HEK293 (cell line): ENCODE measurements around the gene UBASH3B.

Experiments
- REPIN1 ChIP-seq: fragments of 450-650 bp; formaldehyde crosslinking; IDR thresholded peaks from 2 replicates; pipeline ENCODE4 v1.5.1; 2017; ENCODE audit warnings: missing biosample characterization, missing genetic modification characterization, low read depth
- SETDB1 ChIP-seq: IDR thresholded peaks from one replicate; pipeline ENCODE4 v1.6.1; 2017; ENCODE audit warnings: mild to moderate bottlenecking, low read length, moderate library complexity, mixed read lengths; ENCODE audit not compliant: insufficient read length
- YY1 ChIP-seq: fragments of 450-650 bp; formaldehyde crosslinking; IDR thresholded peaks from 2 replicates; pipeline ENCODE4 v1.5.1; 2018; ENCODE audit warnings: missing biosample characterization, missing genetic modification characterization
- ZBTB21 ChIP-seq: fragments of 450-650 bp; formaldehyde crosslinking; IDR thresholded peaks from 2 replicates; pipeline ENCODE4 v1.5.1; 2017; ENCODE audit warnings: missing biosample characterization, missing genetic modification characterization
- ZNF473 ChIP-seq: fragments of 450-650 bp; formaldehyde crosslinking; IDR thresholded peaks from 2 replicates; pipeline ENCODE4 v1.5.1; 2017; ENCODE audit warnings: missing biosample characterization, missing genetic modification characterization
- ZNF624 ChIP-seq: fragments of 450-650 bp; formaldehyde crosslinking; IDR thresholded peaks from 2 replicates; pipeline ENCODE4 v1.5.1; 2017; ENCODE audit warnings: missing biosample characterization, missing genetic modification characterization
- ZNF660 ChIP-seq: fragments of 450-650 bp; IDR thresholded peaks from 2 replicates; pipeline ENCODE4 v1.5.1; 2018; ENCODE audit warnings: missing biosample characterization, mild to moderate bottlenecking, missing genetic modification characterization
- TF ChIP-seq, protein P1 (sequence below): fragments of 450-650 bp; formaldehyde crosslinking; IDR thresholded peaks from 2 replicates; pipeline ENCODE4 v1.5.1; 2016; ENCODE audit warnings: missing biosample characterization, missing genetic modification characterization
- TF ChIP-seq, protein P2 (sequence below): sonication (generic); formaldehyde crosslinking; IDR thresholded peaks from 2 replicates; pipeline ENCODE4 v1.8.1; 2022; ENCODE audit warnings: mild to moderate bottlenecking, moderate library complexity, missing genetic modification reagents

DNA sequence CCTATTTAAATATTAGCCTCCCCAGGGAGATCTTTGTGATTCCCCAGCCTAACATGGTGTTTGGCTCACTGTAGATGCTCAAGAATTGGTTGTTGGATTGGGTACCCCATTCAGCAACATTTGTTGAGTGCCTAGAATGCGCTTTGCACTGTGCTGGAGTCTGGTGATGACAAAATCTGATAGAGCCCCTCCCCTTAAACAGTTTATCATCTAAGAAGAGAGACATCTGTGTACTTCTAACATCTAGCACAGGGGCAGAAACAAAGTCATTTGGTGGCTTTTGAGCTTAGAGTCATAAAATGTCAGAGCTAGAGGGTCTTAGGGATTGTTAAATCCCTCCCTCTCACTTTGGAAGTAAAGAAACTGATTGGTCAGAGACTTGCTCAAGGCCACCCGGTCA is 73.0 kb downstream of the UBASH3B start:
- TF ChIP-seq, protein P1, sequence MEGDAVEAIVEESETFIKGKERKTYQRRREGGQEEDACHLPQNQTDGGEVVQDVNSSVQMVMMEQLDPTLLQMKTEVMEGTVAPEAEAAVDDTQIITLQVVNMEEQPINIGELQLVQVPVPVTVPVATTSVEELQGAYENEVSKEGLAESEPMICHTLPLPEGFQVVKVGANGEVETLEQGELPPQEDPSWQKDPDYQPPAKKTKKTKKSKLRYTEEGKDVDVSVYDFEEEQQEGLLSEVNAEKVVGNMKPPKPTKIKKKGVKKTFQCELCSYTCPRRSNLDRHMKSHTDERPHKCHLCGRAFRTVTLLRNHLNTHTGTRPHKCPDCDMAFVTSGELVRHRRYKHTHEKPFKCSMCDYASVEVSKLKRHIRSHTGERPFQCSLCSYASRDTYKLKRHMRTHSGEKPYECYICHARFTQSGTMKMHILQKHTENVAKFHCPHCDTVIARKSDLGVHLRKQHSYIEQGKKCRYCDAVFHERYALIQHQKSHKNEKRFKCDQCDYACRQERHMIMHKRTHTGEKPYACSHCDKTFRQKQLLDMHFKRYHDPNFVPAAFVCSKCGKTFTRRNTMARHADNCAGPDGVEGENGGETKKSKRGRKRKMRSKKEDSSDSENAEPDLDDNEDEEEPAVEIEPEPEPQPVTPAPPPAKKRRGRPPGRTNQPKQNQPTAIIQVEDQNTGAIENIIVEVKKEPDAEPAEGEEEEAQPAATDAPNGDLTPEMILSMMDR (tag by site-specific recombination) = no peak
- no peak for TF ChIP-seq ZNF624 (tag by site-specific recombination)
- no peak for TF ChIP-seq SETDB1
- no peak for TF ChIP-seq YY1
- TF ChIP-seq, protein P2, sequence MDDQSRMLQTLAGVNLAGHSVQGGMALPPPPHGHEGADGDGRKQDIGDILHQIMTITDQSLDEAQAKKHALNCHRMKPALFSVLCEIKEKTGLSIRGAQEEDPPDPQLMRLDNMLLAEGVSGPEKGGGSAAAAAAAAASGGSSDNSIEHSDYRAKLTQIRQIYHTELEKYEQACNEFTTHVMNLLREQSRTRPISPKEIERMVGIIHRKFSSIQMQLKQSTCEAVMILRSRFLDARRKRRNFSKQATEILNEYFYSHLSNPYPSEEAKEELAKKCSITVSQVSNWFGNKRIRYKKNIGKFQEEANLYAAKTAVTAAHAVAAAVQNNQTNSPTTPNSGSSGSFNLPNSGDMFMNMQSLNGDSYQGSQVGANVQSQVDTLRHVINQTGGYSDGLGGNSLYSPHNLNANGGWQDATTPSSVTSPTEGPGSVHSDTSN (CRISPR knock-in tag) = no peak
- TF ChIP-seq ZBTB21 (tag by site-specific recombination) = no peak
- no peak for TF ChIP-seq ZNF473 (tag by site-specific recombination)
- no peak for TF ChIP-seq ZNF660
- TF ChIP-seq REPIN1 (tag by site-specific recombination) = no peak
